GM12878 (cell line): ENCODE data around the gene INTS2. TPM values are rescaled to one million over a fixed set of nuclear protein-coding genes. Genes with fewer than 3 reads are reported as not detected.

Experiments
- ATAC-seq: fragments of 200-7000 bp; cut with Tn5 transposase; 3 replicates; pipeline ENCODE4 v1.9.1; 2020; ENCODE audit warnings: mild to moderate bottlenecking, moderate library complexity
- BruUV-seq: library from RNA; stranded (reverse); fragments of 400-500 nt; replicated peaks from 2 replicates; lab custom pipeline; 2021; lab: Mats Ljungman, UMichigan
- CTCF ChIA-PET: fragments of 300-600 bp; sonication (Branson Sonifier 250); formaldehyde crosslinking; extraction: SDS; loops from one replicate; lab custom pipeline; 2021; ENCODE audit warnings: inconsistent platforms; lab: Yijun Ruan, JAX
- POLR2A ChIA-PET: fragments of 350-600 bp; formaldehyde crosslinking; extraction: SDS; loops from one replicate; lab custom pipeline; 2021; ENCODE audit warnings: inconsistent platforms; lab: Charles Lee
- RAD21 ChIA-PET: fragments of 300-600 bp; sonication (Branson Sonifier 250); formaldehyde crosslinking; loops from one replicate; lab custom pipeline; 2023; ENCODE audit warnings: antibody characterized with exemption; ENCODE audit not compliant: unreplicated experiment; lab: Charles Lee
- SMC1A ChIA-PET: fragments of 300-600 bp; sonication (Branson Sonifier 250); formaldehyde crosslinking; loops from one replicate; lab custom pipeline; 2023; ENCODE audit not compliant: unreplicated experiment, uncharacterized antibody; lab: Charles Lee
- DNase-seq: peaks from one replicate; pipeline ENCODE4 v3.0.0-alpha.2; 2011; ENCODE audit warnings: low read depth, low spot score
- FAIRE-seq: peaks from 3 replicates; lab custom pipeline; 2011; peaks lifted over from hg19 to GRCh38; lab: Jason Lieb, UNC
- H2AFZ ChIP-seq: 2 replicates; pipeline ENCODE4 v1.6.0; 2011; ENCODE audit warnings: low read depth, low read length, control low read depth; ENCODE audit not compliant: control insufficient read depth
- H3K27ac ChIP-seq: 2 replicates; pipeline ENCODE4 v1.5.1; 2011; ENCODE audit warnings: control low read depth; ENCODE audit not compliant: control insufficient read depth, insufficient read depth
- H3K27me3 ChIP-seq, 2 experiments: replicated peaks in 1 of 2; 2 replicates each; pipeline versions ENCODE4 v1.6.0 to v1.6.1; 2011; ENCODE audit warnings: low read length in 1 of 2; ENCODE audit not compliant: control insufficient read depth in 2 of 2, insufficient read depth in 2 of 2
- H3K36me3 ChIP-seq, 2 experiments: 2 replicates each; pipeline ENCODE4 v1.5.1; 2011; ENCODE audit warnings: low read length in 1 of 2; ENCODE audit not compliant: control insufficient read depth in 2 of 2, insufficient read depth in 2 of 2
- H3K4me1 ChIP-seq: 2 replicates; pipeline ENCODE4 v1.6.1; 2011; ENCODE audit warnings: mild to moderate bottlenecking, low read length, moderate library complexity, mixed read lengths; ENCODE audit not compliant: control insufficient read depth, insufficient read depth
- H3K4me2 ChIP-seq: 2 replicates; pipeline ENCODE4 v1.6.0; 2011; ENCODE audit warnings: control low read depth; ENCODE audit not compliant: control insufficient read depth, insufficient read depth
- H3K4me3 ChIP-seq: fragments of 200-600 bp; sonication (generic); 2 replicates; pipeline ENCODE4 v1.5.1; 2016
- H3K79me2 ChIP-seq: 2 replicates; pipeline ENCODE4 v1.6.0; 2011; ENCODE audit warnings: low read length; ENCODE audit not compliant: control insufficient read depth, insufficient read depth
- H3K9ac ChIP-seq: 2 replicates; pipeline ENCODE4 v1.8.0; 2011; ENCODE audit warnings: low read length, control low read depth, mixed read lengths; ENCODE audit not compliant: control insufficient read depth, insufficient read depth
- H3K9me3 ChIP-seq: replicated peaks from 3 replicates; pipeline ENCODE4 v1.5.1; 2011; ENCODE audit warnings: mild to moderate bottlenecking, low read length; ENCODE audit not compliant: control insufficient read depth, insufficient read depth
- H4K20me1 ChIP-seq: 2 replicates; pipeline ENCODE4 v1.6.0; 2011; ENCODE audit not compliant: control insufficient read depth, insufficient read depth
- BRCA1 ChIP-seq: IDR thresholded peaks from 2 replicates; pipeline ENCODE4 v1.6.1; 2011; ENCODE audit warnings: low read depth, low read length, improper control_type of control experiment
- CBX5 ChIP-seq: sonication (generic); IDR thresholded peaks from 2 replicates; pipeline ENCODE4 v1.6.1; 2016; ENCODE audit warnings: low read depth, moderate library complexity, mild to moderate bottlenecking, inconsistent platforms
- EED ChIP-seq: sonication (generic); IDR thresholded peaks from 2 replicates; pipeline ENCODE4 v1.6.1; 2016; ENCODE audit warnings: antibody characterized with exemption, low read depth
- FOXK2 ChIP-seq: fragments of 450-650 bp; IDR thresholded peaks from 2 replicates; pipeline ENCODE4 v1.6.1; 2017; ENCODE audit warnings: mild to moderate bottlenecking, moderate library complexity
- IKZF1 ChIP-seq: fragments of 450-650 bp; conservative IDR thresholded peaks from 2 replicates; pipeline ENCODE4 v1.6.1; 2017; ENCODE audit warnings: antibody characterized with exemption, mild to moderate bottlenecking
- MEF2B ChIP-seq: fragments of 450-650 bp; IDR thresholded peaks from 2 replicates; pipeline ENCODE4 v1.6.1; 2018; ENCODE audit warnings: mild to moderate bottlenecking, moderate library complexity; ENCODE audit not compliant: partially characterized antibody, poor library complexity, severe bottlenecking
- NFYB ChIP-seq: IDR thresholded peaks from 2 replicates; pipeline ENCODE4 v1.6.1; 2011; ENCODE audit warnings: low read depth, mild to moderate bottlenecking, low read length, improper control_type of control experiment, moderate library complexity; ENCODE audit not compliant: insufficient read depth
- NR2F1 ChIP-seq: fragments of 450-650 bp; conservative IDR thresholded peaks from 2 replicates; pipeline ENCODE4 v1.6.1; 2017; ENCODE audit warnings: mild to moderate bottlenecking
- POLR2A ChIP-seq: IDR thresholded peaks from 2 replicates; pipeline ENCODE4 v1.6.1; 2011; ENCODE audit warnings: low read depth, mild to moderate bottlenecking, low read length
- TCF7 ChIP-seq: IDR thresholded peaks from 2 replicates; pipeline ENCODE4 v1.6.1; 2014; ENCODE audit warnings: antibody characterized with exemption, borderline replicate concordance
- WGBS: methylation state at CpG from one replicate; pipeline ENCODE4 v1.1.6; 2016; ENCODE audit warnings: low lambda C conversion rate; ENCODE audit not compliant: insufficient replicate concordance, insufficient coverage; ENCODE audit errors: missing lambda C conversion rate; 5-methylcytosine and 5-hydroxymethylcytosine counted together
- in situ Hi-C: fragments of 300-500 bp; cut with MboI; formaldehyde crosslinking; loops from 9 replicates; pipeline ENCODE4 v1.14.3; 2018; ENCODE audit warnings: mixed read lengths
- intact Hi-C: fragments of 100-400 bp; cut with micrococcal nuclease; formaldehyde crosslinking; loops from one replicate; pipeline ENCODE4 v1.14.2; 2022; ENCODE audit not compliant: unreplicated experiment
- polyA plus RNA-seq, 11 experiments: library from polyadenylated mRNA; depleted of rRNA in 4 of 11; unstranded in 6 of 11; stranded (reverse) in 5 of 11; fragments of >200 nt; fragmentation: Nextera tagmentation in 4 of 11; fragmentation: Illumina TruSeq in 1 of 11; extraction: Ambion mirVana in 4 of 11; extraction: Trizol in 1 of 11; gene quantifications; 1 replicate in 1 of 11; 2 replicates in 10 of 11; pipeline versions ENCODE4 v1.2.1 to v1.2.3, GENCODE V29; 2011 to 2016; ENCODE audit warnings: inconsistent platforms in 2 of 11, missing spikeins in 2 of 11, low read depth in 1 of 11
- total RNA-seq, 4 experiments: library from RNA; depleted of rRNA in 3 of 4; stranded (reverse); fragments of >200 nt in 3 of 4; fragmentation: Illumina TruSeq in 1 of 4; extraction: Trizol in 1 of 4; gene quantifications; 2 replicates each; pipeline versions ENCODE4 v1.2.1 to v1.2.3, GENCODE V29; 2013 to 2021
- TF ChIP-seq, protein P1 (sequence below): fragments of 450-650 bp; formaldehyde crosslinking; IDR thresholded peaks from 2 replicates; pipeline ENCODE4 v1.4.0; 2022; ENCODE audit warnings: mild to moderate bottlenecking, moderate library complexity
- TF ChIP-seq, protein P2 (sequence below): fragments of 450-650 bp; IDR thresholded peaks from 2 replicates; pipeline ENCODE4 v1.6.1; 2017; ENCODE audit warnings: low read depth, mild to moderate bottlenecking, moderate library complexity
- TF ChIP-seq, protein P3 (sequence below): fragments of 450-650 bp; IDR thresholded peaks from 2 replicates; pipeline ENCODE4 v1.6.1; 2017; ENCODE audit warnings: mild to moderate bottlenecking, moderate library complexity

INTS2 gene
- total and polyA plus RNA-seq, 10 of the 15 experiments (the other 5 are each of a cell fraction or from before 2014, with no cell fraction given) = 2.8 to 22.2 (median 11.6) TPM

DNA sequence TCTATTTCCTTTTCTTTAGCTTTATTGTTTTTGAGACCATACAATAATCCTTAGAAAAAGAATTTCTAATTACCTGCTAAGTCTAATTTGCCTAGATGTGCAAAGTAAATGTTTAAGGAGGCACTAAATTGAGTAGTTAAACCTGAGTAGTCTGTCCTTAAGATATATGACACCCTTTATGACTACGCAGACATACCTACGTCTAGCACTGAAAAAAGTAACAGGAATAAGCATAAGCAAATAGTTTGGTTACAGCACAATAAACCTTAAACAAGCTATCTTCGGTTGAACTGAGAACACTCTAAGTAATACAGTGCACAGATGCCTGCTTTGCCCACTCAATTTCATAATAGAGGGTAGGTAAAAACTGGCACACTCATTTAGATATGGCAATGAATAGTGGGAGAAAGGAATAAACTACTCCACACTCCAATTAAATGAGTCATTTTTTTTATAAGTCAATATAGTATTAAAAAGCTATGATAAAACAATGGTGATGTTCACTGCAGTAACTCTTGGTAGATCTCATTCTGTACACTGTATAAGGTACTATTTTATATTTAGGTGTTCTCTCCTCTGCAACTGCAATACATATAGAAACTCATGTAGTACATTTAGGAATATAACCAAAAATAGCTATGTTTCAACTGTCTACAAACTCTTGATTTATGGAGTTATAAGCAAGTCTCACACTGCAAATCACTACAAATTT is 19.7 kb upstream of the INTS2 start (continued):
- TF ChIP-seq, protein P1, sequence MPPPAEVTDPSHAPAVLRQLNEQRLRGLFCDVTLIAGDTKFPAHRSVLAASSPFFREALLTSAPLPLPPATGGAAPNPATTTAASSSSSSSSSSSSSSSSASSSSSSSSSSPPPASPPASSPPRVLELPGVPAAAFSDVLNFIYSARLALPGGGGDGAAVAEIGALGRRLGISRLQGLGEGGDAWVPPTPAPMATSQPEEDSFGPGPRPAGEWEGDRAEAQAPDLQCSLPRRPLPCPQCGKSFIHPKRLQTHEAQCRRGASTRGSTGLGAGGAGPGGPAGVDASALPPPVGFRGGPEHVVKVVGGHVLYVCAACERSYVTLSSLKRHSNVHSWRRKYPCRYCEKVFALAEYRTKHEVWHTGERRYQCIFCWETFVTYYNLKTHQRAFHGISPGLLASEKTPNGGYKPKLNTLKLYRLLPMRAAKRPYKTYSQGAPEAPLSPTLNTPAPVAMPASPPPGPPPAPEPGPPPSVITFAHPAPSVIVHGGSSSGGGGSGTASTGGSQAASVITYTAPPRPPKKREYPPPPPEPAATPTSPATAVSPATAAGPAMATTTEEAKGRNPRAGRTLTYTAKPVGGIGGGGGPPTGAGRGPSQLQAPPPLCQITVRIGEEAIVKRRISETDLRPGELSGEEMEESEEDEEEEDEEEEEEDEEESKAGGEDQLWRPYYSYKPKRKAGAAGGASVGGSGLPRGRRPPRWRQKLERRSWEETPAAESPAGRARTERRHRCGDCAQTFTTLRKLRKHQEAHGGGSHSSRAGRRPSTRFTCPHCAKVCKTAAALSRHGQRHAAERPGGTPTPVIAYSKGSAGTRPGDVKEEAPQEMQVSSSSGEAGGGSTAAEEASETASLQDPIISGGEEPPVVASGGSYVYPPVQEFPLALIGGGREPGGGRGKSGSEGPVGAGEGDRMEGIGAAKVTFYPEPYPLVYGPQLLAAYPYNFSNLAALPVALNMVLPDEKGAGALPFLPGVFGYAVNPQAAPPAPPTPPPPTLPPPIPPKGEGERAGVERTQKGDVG (CRISPR knock-in tag) = no peak
- TF ChIP-seq EED = no peak
- no peak for TF ChIP-seq NR2F1
- TF ChIP-seq, protein P2, sequence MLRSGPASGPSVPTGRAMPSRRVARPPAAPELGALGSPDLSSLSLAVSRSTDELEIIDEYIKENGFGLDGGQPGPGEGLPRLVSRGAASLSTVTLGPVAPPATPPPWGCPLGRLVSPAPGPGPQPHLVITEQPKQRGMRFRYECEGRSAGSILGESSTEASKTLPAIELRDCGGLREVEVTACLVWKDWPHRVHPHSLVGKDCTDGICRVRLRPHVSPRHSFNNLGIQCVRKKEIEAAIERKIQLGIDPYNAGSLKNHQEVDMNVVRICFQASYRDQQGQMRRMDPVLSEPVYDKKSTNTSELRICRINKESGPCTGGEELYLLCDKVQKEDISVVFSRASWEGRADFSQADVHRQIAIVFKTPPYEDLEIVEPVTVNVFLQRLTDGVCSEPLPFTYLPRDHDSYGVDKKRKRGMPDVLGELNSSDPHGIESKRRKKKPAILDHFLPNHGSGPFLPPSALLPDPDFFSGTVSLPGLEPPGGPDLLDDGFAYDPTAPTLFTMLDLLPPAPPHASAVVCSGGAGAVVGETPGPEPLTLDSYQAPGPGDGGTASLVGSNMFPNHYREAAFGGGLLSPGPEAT = no peak
- TF ChIP-seq MEF2B = no peak

DNA sequence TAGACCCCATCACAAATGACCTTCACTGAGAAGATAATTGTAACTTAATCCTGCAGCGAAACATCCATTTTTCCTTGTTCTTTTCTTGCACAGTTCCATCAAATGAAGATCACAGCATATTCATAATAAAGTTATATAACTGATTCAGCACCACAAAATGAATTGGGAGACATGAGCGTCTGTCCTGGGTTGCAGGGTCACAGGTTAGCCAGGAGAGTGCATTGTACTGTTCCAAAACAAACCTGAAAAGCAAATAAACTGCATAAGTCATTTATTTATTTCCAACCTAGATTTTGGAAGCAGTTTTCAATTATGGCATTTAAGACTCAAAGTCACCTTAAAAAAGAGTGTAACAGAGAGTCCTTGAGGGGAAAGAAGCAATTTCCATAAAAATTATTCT is 18.6 kb upstream of the INTS2 start:
- no peak for ATAC-seq
- Histone ChIP-seq H3K79me2 (no peaks in the 10 kb centered on the region), H4K20me1 (no peaks in the 10 kb centered on the region), H3K9me3 (no peaks in the 10 kb centered on the region), H3K27ac (no peak overlapping the region), H3K36me3 (peaks cover 6 to 30% of the 10 kb centered on the region in 2 experiments), H3K4me2 (no peak overlapping the region), H3K27me3 (no peaks in the 10 kb centered on the region), H3K9ac (no peak overlapping the region), H3K4me1 (no peaks in the 10 kb centered on the region), H3K4me3 (no peak overlapping the region), H2AFZ (no peak overlapping the region)
- FAIRE-seq = no peak
- ChIA-PET SMC1A (no interaction called here), POLR2A (no interaction called here), RAD21 (interaction anchor here (1.2 kb wide), 1 partner anchor 166 kb away, joined by 3 read pairs; no protein-coding TSS in a partner anchor), CTCF (interaction anchor here (3.5 kb wide), 1 partner anchor 163 kb away, joined by 21 read pairs; no protein-coding TSS in a partner anchor)
- DNase-seq = no peak
- intact Hi-C loops (no loop called here), in situ Hi-C loops (no loop called here)
- BruUV-seq = no TSS peak
- WGBS = 98% methylated on average over 2 of the region's 2 CpGs
- TF ChIP-seq TCF7 (no peak), BRCA1 (no peak), POLR2A (no peak), NFYB (no peak), CBX5 (no peak), IKZF1 (no peak), FOXK2 (no peak)
- TF ChIP-seq, protein P3, sequence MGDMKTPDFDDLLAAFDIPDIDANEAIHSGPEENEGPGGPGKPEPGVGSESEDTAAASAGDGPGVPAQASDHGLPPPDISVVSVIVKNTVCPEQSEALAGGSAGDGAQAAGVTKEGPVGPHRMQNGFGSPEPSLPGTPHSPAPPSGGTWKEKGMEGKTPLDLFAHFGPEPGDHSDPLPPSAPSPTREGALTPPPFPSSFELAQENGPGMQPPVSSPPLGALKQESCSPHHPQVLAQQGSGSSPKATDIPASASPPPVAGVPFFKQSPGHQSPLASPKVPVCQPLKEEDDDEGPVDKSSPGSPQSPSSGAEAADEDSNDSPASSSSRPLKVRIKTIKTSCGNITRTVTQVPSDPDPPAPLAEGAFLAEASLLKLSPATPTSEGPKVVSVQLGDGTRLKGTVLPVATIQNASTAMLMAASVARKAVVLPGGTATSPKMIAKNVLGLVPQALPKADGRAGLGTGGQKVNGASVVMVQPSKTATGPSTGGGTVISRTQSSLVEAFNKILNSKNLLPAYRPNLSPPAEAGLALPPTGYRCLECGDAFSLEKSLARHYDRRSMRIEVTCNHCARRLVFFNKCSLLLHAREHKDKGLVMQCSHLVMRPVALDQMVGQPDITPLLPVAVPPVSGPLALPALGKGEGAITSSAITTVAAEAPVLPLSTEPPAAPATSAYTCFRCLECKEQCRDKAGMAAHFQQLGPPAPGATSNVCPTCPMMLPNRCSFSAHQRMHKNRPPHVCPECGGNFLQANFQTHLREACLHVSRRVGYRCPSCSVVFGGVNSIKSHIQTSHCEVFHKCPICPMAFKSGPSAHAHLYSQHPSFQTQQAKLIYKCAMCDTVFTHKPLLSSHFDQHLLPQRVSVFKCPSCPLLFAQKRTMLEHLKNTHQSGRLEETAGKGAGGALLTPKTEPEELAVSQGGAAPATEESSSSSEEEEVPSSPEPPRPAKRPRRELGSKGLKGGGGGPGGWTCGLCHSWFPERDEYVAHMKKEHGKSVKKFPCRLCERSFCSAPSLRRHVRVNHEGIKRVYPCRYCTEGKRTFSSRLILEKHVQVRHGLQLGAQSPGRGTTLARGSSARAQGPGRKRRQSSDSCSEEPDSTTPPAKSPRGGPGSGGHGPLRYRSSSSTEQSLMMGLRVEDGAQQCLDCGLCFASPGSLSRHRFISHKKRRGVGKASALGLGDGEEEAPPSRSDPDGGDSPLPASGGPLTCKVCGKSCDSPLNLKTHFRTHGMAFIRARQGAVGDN = no peak
